Dedifferentiated amniotic fluid mesenchymal stem cell (primary cell): ENCODE results near the gene ACBD7.

Experiments
- DNase-seq: peaks from one replicate; pipeline ENCODE4 v3.0.0-alpha.2; 2016; ENCODE audit errors: extremely low spot score

ACBD7 gene

GRCh38 chr10:15091418-15091817 lies 2.8 kb upstream of the ACBD7 start:
- DNase-seq: no peak

- DNase-seq: peak; percentile 94
These were observed 4.1 kb downstream of the ACBD7 start for GRCh38 chr10:15084502-15084922.

- no peak for DNase-seq
These were observed 4.7 kb downstream of the ACBD7 start for GRCh38 chr10:15083674-15084501.

GRCh38 chr10:15075421-15075820 lies 13.2 kb downstream of the ACBD7 start:
- DNase-seq: no peak

GRCh38 chr10:15072358-15072757 lies 16.2 kb downstream of the ACBD7 start:
- no peak for DNase-seq

GRCh38 chr10:15069230-15069629 lies 19.3 kb downstream of the ACBD7 start:
- DNase-seq: no peak

- DNase-seq: peak; percentile 67
These were observed 19.8 kb downstream of the ACBD7 start for GRCh38 chr10:15068802-15069201.

GRCh38 chr10:15067154-15067553 lies 21.4 kb downstream of the ACBD7 start:
- no peak for DNase-seq

GRCh38 chr10:15060638-15061037 lies 27.9 kb downstream of the ACBD7 start:
- no peak for DNase-seq

GRCh38 chr10:15059914-15060313 lies 28.7 kb downstream of the ACBD7 start:
- DNase-seq: no peak

GRCh38 chr10:15058689-15059088 lies 29.9 kb downstream of the ACBD7 start:
- no peak for DNase-seq

- no peak for DNase-seq
These were observed 35.5 kb downstream of the ACBD7 start for GRCh38 chr10:15053061-15053460.

GRCh38 chr10:15052121-15052520 lies 36.5 kb downstream of the ACBD7 start:
- DNase-seq: no peak

GRCh38 chr10:15049533-15049932 lies 39.0 kb downstream of the ACBD7 start:
- no peak for DNase-seq

GRCh38 chr10:15046626-15047025 lies 42.0 kb downstream of the ACBD7 start:
- peak; percentile 80 for DNase-seq

- DNase-seq: no peak
These were observed 43.2 kb downstream of the ACBD7 start for GRCh38 chr10:15045380-15045779.

- DNase-seq: no peak
These were observed 44.9 kb downstream of the ACBD7 start, which contains the start of gene OLAH for GRCh38 chr10:15043674-15044073. TSS of gene OLAH (plus strand) at chr10:15043943. CDS start at chr10:15047289, 3,346 bp downstream.

GRCh38 chr10:15038416-15038815 lies 50.2 kb downstream of the ACBD7 start:
- DNase-seq: no peak

- DNase-seq: no peak
These were observed 50.9 kb downstream of the ACBD7 start for GRCh38 chr10:15037691-15038090.

- DNase-seq: peak; percentile 19
These were observed 52.9 kb downstream of the ACBD7 start for GRCh38 chr10:15035385-15036301.

GRCh38 chr10:15027741-15028140 lies 60.8 kb downstream of the ACBD7 start:
- DNase-seq: no peak
